Uterus (tissue), 4 donors: Measurements from ENCODE around the gene MSMO1. TPM values are rescaled to one million over a fixed set of nuclear protein-coding genes. Genes with fewer than 3 reads are reported as not detected.

ENCODE experiments used
- DNase-seq, 2 donors: peaks; one replicate each; pipeline ENCODE4 v3.0.0-alpha.2; 2019 to 2020
- H3K27ac ChIP-seq, 2 donors: fragments of 200-600 bp; sonication (generic); 1 replicate in 1 of 2; 2 replicates in 1 of 2; pipeline ENCODE4 v1.5.1; 2016 to 2018
- H3K27me3 ChIP-seq, 2 donors: fragments of 200-600 bp; sonication (generic); one replicate each; pipeline ENCODE4 v1.5.1; 2018 to 2019; ENCODE audit warnings: control low read depth in 1 of 2
- H3K36me3 ChIP-seq, 2 donors: fragments of 200-600 bp; sonication (generic); one replicate each; pipeline ENCODE4 v1.5.1; 2019; ENCODE audit warnings: control low read depth in 1 of 2
- H3K4me1 ChIP-seq, 2 donors: fragments of 200-600 bp; sonication (generic); one replicate each; pipeline ENCODE4 v1.5.1; 2018 to 2019; ENCODE audit warnings: control low read depth in 1 of 2
- H3K4me3 ChIP-seq, 2 donors: fragments of 200-600 bp; sonication (generic); 1 replicate in 1 of 2; 2 replicates in 1 of 2; pipeline ENCODE4 v1.5.1; 2018 to 2019; ENCODE audit warnings: mild to moderate bottlenecking in 1 of 2
- H3K9me3 ChIP-seq, 2 donors: fragments of 200-600 bp; sonication (generic); one replicate each; pipeline ENCODE4 v1.5.1; 2019; ENCODE audit warnings: control low read depth in 1 of 2
- POLR2A ChIP-seq, 2 donors: fragments of 450-650 bp; IDR thresholded peaks; one replicate each; pipeline ENCODE4 v1.6.1; 2016; ENCODE audit warnings: antibody characterized with exemption in 2 of 2, mild to moderate bottlenecking in 1 of 2, moderate library complexity in 1 of 2
- intact Hi-C: fragments of 100-400 bp; cut with DNase I; formaldehyde crosslinking; loops from one replicate; pipeline ENCODE4 v1.15.1; 2023; ENCODE audit warnings: low total_unique reads
- total RNA-seq, 4 donors: library from RNA; depleted of rRNA in 3 of 4; stranded (reverse); fragments of >200 nt in 3 of 4; gene quantifications; one replicate each; pipeline versions ENCODE4 v1.1.0 to v1.2.4, GENCODE V29; 2014 to 2023
- TF ChIP-seq, protein P1 (sequence below), 4 experiments: fragments of 200-600 bp in 2 of 4; fragments of 450-650 bp in 2 of 4; sonication (generic) in 2 of 4; IDR thresholded peaks; one replicate each; pipeline ENCODE4 v1.5.1; 2016 to 2019; ENCODE audit warnings: antibody characterized with exemption in 4 of 4, mild to moderate bottlenecking in 2 of 4, moderate library complexity in 1 of 4
- donor health status: DM: yes; HTN: yes; CAD: no.

MSMO1 gene
- total RNA-seq, 4 donors from 2014 or later, result 8.7 to 87.8 (median 18.9) TPM

DNA sequence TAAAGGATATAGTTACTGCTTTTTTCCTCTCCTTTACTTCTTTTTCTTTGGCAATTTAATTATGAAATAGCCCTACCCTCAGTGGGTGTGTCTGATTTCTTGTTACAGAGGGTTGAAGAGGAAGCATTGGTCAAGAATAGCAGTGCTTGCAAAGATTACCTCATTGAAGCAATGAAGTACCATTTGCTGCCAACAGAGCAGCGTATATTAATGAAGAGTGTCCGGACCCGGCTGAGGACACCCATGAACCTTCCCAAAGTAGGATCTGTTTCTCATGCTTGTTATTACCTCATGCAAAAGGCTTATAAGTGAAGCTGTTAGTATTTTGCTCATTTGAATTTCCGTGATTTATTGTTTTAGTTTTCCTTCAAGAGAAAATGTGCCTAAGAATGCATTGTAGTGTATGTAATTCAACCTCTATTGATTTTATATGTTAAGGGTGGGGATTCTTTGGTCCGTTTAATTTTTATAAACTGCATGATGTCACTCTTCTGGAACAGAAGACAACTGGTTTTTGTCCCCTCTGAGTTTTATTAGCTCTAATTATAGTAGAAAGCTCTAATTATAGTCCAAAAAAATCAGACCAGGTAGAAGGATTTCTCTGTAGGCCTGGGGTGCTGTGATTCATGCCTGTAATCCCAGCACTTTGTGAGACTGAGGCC, 27.9 kb upstream of the MSMO1 start:
- Histone ChIP-seq H3K4me1 (no peaks in the 10 kb centered on the region), H3K9me3 (no peaks in the 10 kb centered on the region), H3K27me3 (no peaks in the 10 kb centered on the region), H3K36me3 (no peaks in the 10 kb centered on the region), H3K4me3 (no peak overlapping the region), H3K27ac (no peak overlapping the region)
- intact Hi-C loops, result no loop called here
- TF ChIP-seq POLR2A (IDR thresholded peaks at IDR 0.05), result no peak
- TF ChIP-seq, protein P1, sequence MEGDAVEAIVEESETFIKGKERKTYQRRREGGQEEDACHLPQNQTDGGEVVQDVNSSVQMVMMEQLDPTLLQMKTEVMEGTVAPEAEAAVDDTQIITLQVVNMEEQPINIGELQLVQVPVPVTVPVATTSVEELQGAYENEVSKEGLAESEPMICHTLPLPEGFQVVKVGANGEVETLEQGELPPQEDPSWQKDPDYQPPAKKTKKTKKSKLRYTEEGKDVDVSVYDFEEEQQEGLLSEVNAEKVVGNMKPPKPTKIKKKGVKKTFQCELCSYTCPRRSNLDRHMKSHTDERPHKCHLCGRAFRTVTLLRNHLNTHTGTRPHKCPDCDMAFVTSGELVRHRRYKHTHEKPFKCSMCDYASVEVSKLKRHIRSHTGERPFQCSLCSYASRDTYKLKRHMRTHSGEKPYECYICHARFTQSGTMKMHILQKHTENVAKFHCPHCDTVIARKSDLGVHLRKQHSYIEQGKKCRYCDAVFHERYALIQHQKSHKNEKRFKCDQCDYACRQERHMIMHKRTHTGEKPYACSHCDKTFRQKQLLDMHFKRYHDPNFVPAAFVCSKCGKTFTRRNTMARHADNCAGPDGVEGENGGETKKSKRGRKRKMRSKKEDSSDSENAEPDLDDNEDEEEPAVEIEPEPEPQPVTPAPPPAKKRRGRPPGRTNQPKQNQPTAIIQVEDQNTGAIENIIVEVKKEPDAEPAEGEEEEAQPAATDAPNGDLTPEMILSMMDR (IDR thresholded peaks at IDR 0.05), result no peak
- DNase-seq, result no peak

DNA sequence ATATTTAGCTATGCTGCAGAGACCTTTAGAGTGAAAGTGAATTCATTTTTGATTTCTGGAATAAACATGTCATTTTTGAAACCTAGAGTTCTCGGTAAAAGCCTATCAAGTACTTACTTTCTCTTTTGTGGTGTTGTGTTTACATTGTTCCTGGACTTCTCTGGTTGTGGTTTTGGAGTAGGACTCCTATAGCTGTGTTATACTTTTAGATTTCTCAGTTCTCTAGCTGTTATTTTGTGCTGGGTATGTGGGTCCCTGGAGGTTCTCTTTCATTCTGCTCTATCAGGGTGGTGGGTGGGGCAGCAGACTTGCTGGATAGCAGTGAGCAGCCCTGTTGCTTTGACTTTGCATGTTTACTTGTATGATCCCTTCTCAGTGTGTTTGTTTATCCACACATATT, 25.6 kb upstream of the MSMO1 start:
- intact Hi-C loops, result no loop called here
- H3K27me3 ChIP-seq, result no peaks in the 10 kb centered on the region
- no peaks in the 10 kb centered on the region for H3K36me3 ChIP-seq
- no peak overlapping the region for H3K27ac ChIP-seq
- no peaks in the 10 kb centered on the region for H3K4me1 ChIP-seq
- DNase-seq, result no peak
- TF ChIP-seq, protein P1 (IDR thresholded peaks at IDR 0.05), result no peak
- no peak for TF ChIP-seq POLR2A (IDR thresholded peaks at IDR 0.05)
- H3K4me3 ChIP-seq, result no peak overlapping the region
- H3K9me3 ChIP-seq, result no peaks in the 10 kb centered on the region

DNA sequence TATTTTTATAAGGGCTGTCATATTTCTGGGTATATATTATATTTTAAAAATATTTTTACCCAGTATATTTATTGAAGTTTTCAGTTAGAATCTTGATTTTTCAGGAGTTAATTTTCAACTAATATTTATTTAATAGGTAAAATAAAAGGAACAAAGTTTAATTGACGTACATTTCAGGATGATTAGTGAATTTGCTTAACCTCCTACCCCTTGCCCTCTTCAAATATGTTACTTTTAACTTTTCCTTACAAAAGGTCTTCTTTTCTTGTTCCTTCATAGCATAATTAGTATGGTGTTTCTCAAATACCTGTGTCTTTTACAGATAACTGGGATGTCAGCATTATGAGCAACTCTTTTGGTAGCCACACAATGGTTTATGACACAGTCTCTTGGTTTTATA, 24.8 kb upstream of the MSMO1 start:
- no peak overlapping the region for H3K4me3 ChIP-seq
- H3K4me1 ChIP-seq, result no peaks in the 10 kb centered on the region
- no peaks in the 10 kb centered on the region for H3K36me3 ChIP-seq
- H3K27ac ChIP-seq, result no peak overlapping the region
- no peaks in the 10 kb centered on the region for H3K27me3 ChIP-seq
- TF ChIP-seq, protein P1 (IDR thresholded peaks at IDR 0.05), result no peak
- TF ChIP-seq POLR2A (IDR thresholded peaks at IDR 0.05), result no peak
- no peaks in the 10 kb centered on the region for H3K9me3 ChIP-seq
- intact Hi-C loops, result no loop called here
- no peak for DNase-seq

DNA sequence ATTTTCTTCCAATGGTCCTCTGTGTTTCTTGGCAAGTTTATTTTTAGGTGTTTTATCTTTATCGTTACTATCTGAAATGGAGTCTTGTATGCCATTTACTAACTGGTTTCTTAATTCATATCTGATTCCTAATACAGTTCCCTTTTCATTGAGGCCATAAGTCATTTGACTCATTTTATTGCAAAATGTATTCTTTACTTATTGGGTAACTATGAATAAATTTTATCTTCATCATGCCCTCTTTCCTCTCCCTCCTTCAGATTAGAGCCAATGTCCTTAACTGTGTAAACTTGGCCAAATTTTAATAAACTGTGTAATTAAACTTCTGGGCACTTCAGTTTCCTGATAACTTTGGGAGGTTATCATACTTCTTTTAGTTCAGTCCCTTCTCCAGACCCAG, 19.3 kb upstream of the MSMO1 start:
- Histone ChIP-seq H3K27ac (no peak overlapping the region), H3K9me3 (no peaks in the 10 kb centered on the region), H3K4me3 (no peak overlapping the region), H3K4me1 (no peaks in the 10 kb centered on the region), H3K27me3 (no peaks in the 10 kb centered on the region), H3K36me3 (no peaks in the 10 kb centered on the region)
- intact Hi-C loops, result no loop called here
- TF ChIP-seq, protein P1 (IDR thresholded peaks at IDR 0.05), result no peak
- TF ChIP-seq POLR2A (IDR thresholded peaks at IDR 0.05), result no peak
- DNase-seq, result no peak

DNA sequence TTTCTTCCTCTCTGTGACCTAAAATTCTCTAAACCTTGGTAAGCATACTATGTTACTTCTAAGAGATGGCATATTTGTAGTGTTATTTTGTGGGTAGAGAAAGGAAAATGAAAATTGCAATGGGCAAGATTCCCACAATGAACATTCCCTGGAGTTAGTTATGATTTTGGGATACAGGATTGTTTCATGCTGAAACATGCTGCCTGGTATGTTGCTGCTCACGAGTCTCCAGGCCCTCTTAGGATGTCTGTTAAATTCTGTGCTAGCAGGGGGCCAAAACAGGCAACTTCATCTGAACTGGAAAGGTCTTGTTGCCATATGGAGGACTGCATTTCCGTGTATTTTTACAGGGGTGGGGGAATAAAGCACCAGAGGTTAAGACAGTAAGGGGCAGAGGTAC, 18.9 kb upstream of the MSMO1 start:
- H3K9me3 ChIP-seq, result no peaks in the 10 kb centered on the region
- DNase-seq, result no peak
- intact Hi-C loops, result no loop called here
- no peak overlapping the region for H3K4me3 ChIP-seq
- TF ChIP-seq, protein P1 (IDR thresholded peaks at IDR 0.05), result no peak
- no peaks in the 10 kb centered on the region for H3K36me3 ChIP-seq
- H3K27me3 ChIP-seq, result no peaks in the 10 kb centered on the region
- no peaks in the 10 kb centered on the region for H3K4me1 ChIP-seq
- H3K27ac ChIP-seq, result no peak overlapping the region
